IPS DF 6.9 (cell line): ENCODE data around the gene PITPNM1.

Experiments used
- DNase-seq: peaks from one replicate; pipeline ENCODE4 v3.0.0-alpha.2; 2013; ENCODE audit warnings: low read depth, low spot score
- H3K27ac ChIP-seq: one replicate; pipeline ENCODE4 v1.5.1; 2013; ENCODE audit warnings: low read length, control low read depth
- H3K27me3 ChIP-seq: 2 replicates; pipeline ENCODE4 v1.6.1; 2013; ENCODE audit warnings: mild to moderate bottlenecking, low read length; ENCODE audit not compliant: control insufficient read depth, insufficient read depth
- H3K36me3 ChIP-seq: 2 replicates; pipeline ENCODE4 v1.6.1; 2013; ENCODE audit warnings: low read length; ENCODE audit not compliant: control insufficient read depth, insufficient read depth
- H3K4me1 ChIP-seq: 2 replicates; pipeline ENCODE4 v1.6.1; 2013; ENCODE audit warnings: low read length; ENCODE audit not compliant: control insufficient read depth, insufficient read depth
- H3K4me3 ChIP-seq: 2 replicates; pipeline ENCODE4 v1.5.1; 2013; ENCODE audit warnings: mild to moderate bottlenecking, low read length
- H3K9me3 ChIP-seq: 2 replicates; pipeline ENCODE4 v1.6.1; 2013; ENCODE audit warnings: low read length, inconsistent platforms; ENCODE audit not compliant: control insufficient read depth, insufficient read depth
- WGBS: extraction: QIAGEN DNeasy Blood & Tissue Kit; methylation state at CpG from one replicate; pipeline ENCODE4 v1.1.7; 2013; ENCODE audit warnings: mixed read lengths, missing lambda C conversion rate; ENCODE audit not compliant: insufficient read length, insufficient coverage; 5-methylcytosine and 5-hydroxymethylcytosine counted together

PITPNM1 gene

DNA sequence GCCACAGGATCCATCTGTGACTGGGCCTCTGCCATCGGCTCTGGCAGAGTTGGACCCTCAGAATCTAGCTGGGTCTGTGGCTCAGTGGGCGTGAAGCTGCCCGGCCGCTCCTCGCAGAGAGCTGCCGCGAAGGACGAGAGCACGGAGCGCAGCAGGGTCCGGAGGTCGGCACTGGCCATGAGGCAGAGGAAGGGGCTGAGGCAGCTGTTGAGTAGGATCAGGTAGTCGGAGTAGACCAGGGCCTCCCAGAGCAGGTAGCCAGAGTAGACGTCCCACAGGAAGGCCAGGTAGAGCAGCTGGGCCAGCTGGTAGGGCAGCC is 53.5 kb downstream of the PITPNM1 start:
- Histone ChIP-seq H3K27me3 (no peaks in the 10 kb centered on the region), H3K27ac (no peak overlapping the region), H3K4me3 (no peak overlapping the region), H3K36me3 (no peaks in the 10 kb centered on the region; the same call in 1 of the 2 replicates), H3K9me3 (no peaks in the 10 kb centered on the region), H3K4me1 (no peaks in the 10 kb centered on the region)
- WGBS: no CpG with 5 or more reads among the region's 14 CpGs
- DNase-seq: no peak

DNA sequence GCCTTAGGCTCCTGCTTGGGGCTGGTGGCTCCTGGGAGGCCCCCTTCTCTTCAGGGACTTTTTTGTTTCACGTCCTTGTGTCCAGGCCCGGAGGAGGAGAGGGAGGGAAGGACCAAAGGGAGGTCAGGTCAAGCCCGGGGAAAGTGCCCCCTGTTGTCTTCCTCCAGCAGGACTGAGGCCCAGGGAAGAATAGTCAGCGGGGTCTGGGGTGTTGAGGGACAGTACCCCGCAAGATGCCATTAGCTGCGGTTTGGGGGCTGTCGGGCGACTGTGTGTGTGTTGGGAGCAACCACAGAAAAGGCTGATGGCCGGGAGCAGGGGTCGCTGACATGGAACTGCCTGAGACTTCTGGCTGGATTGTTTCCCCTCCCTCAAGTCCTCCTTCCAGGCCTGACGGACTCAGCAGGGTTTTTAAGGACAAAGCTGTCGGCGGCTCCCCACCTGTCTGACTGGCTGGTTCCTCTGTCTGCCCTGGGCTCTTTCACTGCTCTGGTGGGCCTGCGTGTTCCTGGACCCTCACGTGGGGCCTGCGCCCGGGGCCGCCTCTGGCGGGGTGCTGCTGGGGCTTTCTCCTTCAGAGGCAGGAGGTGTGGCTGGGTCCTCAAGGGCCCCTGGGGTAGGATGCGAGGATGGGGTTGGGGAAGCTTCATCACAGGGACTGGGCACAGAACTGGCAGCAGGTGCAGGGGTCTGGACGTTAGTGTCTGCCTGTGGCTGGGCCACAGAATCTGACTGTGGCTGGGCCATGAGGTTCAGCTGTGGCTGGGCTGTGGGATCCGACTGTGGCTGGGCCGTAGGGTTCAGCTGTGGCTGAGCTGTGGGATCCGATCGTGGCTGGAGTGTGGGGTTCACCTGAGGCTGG is 54.1 kb downstream of the PITPNM1 start:
- H3K9me3 ChIP-seq: no peaks in the 10 kb centered on the region
- no CpG with 5 or more reads among the region's 25 CpGs for WGBS
- no peak overlapping the region for H3K4me3 ChIP-seq
- no peak overlapping the region for H3K27ac ChIP-seq
- no peaks in the 10 kb centered on the region; the same call in 1 of the 2 replicates for H3K36me3 ChIP-seq
- DNase-seq: no peak
- H3K4me1 ChIP-seq: no peaks in the 10 kb centered on the region
- no peaks in the 10 kb centered on the region for H3K27me3 ChIP-seq

DNA sequence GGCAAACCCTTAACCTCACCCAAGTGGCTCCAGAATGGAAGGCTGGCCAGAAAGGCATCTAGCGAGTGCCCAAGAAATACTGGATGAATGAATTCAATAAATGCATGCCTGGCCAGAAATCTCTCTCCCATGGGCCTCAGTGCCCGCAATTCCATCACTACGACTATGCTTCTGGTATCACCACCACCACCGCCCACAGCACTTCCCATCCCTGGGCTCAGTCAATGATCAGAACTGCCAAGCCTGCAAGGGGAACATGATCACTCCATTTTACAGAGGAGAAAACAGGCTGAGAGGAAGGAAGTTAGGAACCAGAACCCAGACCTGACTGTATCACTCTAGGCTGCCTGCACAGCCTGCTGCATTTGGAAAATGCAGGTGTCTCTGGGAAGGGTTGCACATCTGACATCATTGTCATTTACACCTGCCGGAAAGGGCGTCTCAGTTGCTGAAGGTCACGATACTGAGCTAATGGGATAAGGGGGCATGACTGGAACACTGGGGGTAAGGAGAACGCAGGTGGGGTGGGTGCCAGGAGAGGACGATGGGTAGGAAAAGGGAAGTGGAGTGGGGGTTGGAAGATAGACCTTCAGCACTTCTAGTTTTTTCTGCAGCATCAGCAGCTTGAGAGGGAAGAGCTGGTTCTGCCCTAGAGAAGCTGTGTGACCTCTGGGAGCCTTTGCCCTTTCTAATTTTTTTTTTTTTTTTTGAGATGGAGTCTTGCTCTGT is 55.9 kb downstream of the PITPNM1 start:
- no peaks in the 10 kb centered on the region for H3K27me3 ChIP-seq
- no peaks in the 10 kb centered on the region for H3K9me3 ChIP-seq
- no peak for DNase-seq
- no peaks in the 10 kb centered on the region; the same call in 1 of the 2 replicates for H3K36me3 ChIP-seq
- H3K4me3 ChIP-seq: no peak overlapping the region
- H3K27ac ChIP-seq: no peak overlapping the region
- WGBS: no CpG with 5 or more reads among the region's 9 CpGs
- no peaks in the 10 kb centered on the region for H3K4me1 ChIP-seq

DNA sequence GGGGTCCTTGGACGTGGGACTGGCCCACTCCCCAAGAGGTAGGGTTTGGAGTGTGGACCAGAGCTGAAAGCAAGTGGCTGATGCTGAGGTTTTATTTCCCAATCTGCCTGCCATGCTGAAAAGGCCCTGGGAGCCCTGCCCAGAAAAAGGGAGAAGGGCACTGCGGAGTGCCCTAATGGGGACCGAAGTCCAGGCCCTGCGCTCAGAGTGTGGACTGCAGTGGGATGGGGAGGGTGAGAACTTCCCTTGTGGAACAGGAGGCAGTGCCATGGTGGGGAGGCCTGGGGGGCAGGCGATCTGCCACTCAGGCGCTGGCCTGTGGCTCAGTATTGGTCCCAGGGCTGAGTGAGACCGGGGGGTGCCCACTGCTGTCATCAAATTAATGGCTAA is 56.9 kb downstream of the PITPNM1 start:
- H3K27me3 ChIP-seq: no peaks in the 10 kb centered on the region
- no peaks in the 10 kb centered on the region; the same call in 1 of the 2 replicates for H3K36me3 ChIP-seq
- WGBS: no CpG with 5 or more reads among the region's 7 CpGs
- no peaks in the 10 kb centered on the region for H3K9me3 ChIP-seq
- no peak overlapping the region for H3K4me3 ChIP-seq
- no peak overlapping the region for H3K27ac ChIP-seq
- no peak for DNase-seq
- no peaks in the 10 kb centered on the region for H3K4me1 ChIP-seq

DNA sequence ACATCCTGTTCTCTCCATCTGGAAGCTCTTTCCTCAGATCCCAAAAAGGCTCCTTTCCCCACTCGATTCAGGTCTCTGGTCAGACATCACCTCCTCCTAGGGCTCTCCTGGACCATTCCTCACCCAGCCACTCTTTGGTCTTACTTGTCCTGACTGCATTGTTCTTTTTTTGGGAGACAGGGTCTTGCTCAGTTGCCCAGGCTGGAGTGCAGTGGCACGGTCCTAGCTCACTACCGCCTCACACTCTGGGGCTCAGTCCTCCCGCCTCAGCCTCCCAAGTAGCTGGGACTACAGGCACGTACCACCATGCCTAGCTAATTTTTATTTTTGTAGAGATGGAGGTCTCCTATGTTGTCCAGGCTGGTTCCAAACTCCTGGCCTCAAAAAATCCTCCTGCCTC is 59.6 kb downstream of the PITPNM1 start:
- no peaks in the 10 kb centered on the region for H3K27me3 ChIP-seq
- no peaks in the 10 kb centered on the region for H3K9me3 ChIP-seq
- no peak overlapping the region for H3K27ac ChIP-seq
- H3K36me3 ChIP-seq: peaks cover 4% of the 10 kb centered on the region; the same call in 1 of the 2 replicates
- no peak for DNase-seq
- H3K4me3 ChIP-seq: no peak overlapping the region
- no peaks in the 10 kb centered on the region; the same call in 1 of the 2 replicates for H3K4me1 ChIP-seq
- WGBS: no CpG with 5 or more reads among the region's 5 CpGs

DNA sequence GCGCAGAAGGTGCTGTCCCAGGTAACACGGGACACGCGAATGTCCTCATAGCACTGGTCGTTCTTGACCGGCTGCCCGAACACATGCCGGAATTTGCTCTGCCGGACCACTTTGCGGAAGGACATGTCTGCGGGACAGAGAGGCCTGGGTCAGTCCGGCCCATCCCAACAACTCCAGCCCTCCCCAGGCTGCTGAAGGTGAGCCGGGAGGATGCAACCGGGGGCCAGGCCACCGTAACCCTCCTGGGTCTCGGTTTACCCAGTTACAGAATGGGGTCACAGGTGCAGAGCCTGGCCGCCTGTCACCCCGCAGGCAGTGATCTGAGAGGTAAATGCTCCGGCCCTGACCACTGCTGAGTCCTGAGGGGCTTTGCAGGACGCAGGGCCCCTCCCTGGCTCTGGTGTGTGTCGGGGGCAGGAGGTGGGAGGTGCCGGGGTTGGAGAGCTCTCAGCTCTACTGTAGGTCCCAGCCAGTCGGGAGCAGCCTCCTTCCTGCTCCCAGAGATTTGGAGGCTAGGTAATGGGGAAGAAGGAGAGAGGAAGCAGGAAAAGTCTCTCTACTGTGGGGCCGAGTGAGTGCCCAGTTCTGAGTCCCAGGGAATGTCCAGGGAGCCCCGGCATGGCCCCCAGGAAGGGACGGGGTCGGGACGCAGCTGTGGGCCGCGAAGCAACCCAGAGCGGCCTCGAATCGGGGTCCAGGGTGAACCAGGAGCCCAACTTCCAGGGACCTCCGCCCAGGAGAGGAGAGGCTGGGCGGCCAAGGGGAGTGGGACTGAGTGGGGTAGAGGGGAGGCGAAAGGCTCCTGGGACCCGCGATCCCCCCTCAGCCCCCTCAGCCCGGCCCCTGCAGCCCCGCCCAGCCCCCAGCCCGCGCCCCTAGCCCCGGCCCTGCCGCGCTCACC is 62.4 kb downstream of the PITPNM1 start:
- H3K9me3 ChIP-seq: no peaks in the 10 kb centered on the region
- no peaks in the 10 kb centered on the region for H3K27me3 ChIP-seq
- no peak for DNase-seq
- H3K4me3 ChIP-seq: peak overlapping the region; percentile 81; the same call in 1 of the 2 replicates
- H3K36me3 ChIP-seq: peaks cover 7% of the 10 kb centered on the region; the same call in 1 of the 2 replicates
- no peak overlapping the region for H3K27ac ChIP-seq
- WGBS: no CpG with 5 or more reads among the region's 45 CpGs
- H3K4me1 ChIP-seq: peaks cover under 1% of the 10 kb centered on the region; the same call in 1 of the 2 replicates
